ENCODE measurements around the gene RALBP1. TPM values are rescaled to one million over a fixed set of nuclear protein-coding genes. Genes with fewer than 3 reads are reported as not detected.

RALBP1 gene
- total and polyA plus RNA-seq, 2 of the 8 experiments (the other 6 are each of a cell fraction or from before 2014, with no cell fraction given): 40.3 to 67.8 TPM

DNA sequence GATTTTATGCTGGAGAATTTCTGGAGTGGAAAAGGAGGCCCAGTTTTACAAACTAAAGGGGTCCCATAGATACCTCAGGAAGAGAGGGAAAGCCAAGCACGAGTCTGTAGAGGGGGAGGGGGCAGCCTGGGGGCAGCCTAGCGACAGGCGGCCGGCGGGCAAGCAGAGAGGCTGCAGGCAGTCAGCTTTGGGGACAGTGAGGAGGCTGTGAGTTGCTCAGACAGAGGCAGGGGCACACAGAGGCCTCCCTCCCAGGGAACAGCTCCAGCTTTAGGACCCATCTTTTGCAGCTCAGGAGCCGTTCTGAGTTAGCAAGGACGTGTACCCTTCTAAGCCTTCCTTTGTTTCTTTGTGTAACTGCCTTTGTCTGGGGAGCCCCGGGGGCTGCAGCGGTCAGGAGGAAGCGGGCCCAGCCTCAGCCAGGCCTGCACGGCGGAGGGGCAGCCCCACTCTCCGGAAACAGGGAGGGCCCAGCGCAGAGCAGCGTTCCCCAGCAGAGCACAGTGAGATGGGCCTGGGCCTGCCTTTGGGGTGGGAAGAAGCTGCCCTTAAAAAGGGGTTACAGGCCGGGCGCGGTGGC lies 41.1 kb upstream of the RALBP1 start:
- 0 out of 2 replicates have a peak overlapping the region, but pooled peaks have one; percentile 9 for H2BK12ac ChIP-seq (ENCODE audit: low read depth, low read length)
- H3K79me1 ChIP-seq (ENCODE audit: low read depth, low read length): no peaks in the 10 kb centered on the region
- H3K18ac ChIP-seq (ENCODE audit: extremely low read depth, low read length): peak overlapping the region; percentile 60
- no peak for FAIRE-seq
- no peaks in the 10 kb centered on the region for H3K27me3 ChIP-seq (replicated peaks in 1 of 4; ENCODE audit: control insufficient read depth in 3 of 4, extremely low read depth in 1 of 4, insufficient read depth in 3 of 4, low read length in 3 of 4)
- no peaks in the 10 kb centered on the region for H3K36me3 ChIP-seq (ENCODE audit: control insufficient read depth in 2 of 4, insufficient read depth in 4 of 4, low read length in 3 of 4)
- 67% methylated on average over 18 of the region's 18 CpGs; no CpG with 5 or more reads in 1 of the 2 experiments for WGBS, 2 experiments (ENCODE audit: extremely low coverage in 1 of 2, insufficient coverage in 1 of 2, insufficient read length in 1 of 2, insufficient replicate concordance in 2 of 2, low coverage in 1 of 2, low lambda C conversion rate in 2 of 2, missing lambda C conversion rate in 1 of 2)
- H3K56ac ChIP-seq (replicated peaks; ENCODE audit: insufficient read length, low read depth, low read length): no peak overlapping the region
- peaks cover 0 to 11% (median 3%) of the 10 kb centered on the region in 4 experiments; a peak in 5 of 7 replicates for H3K4me1 ChIP-seq (replicated peaks in 1 of 4; ENCODE audit: control insufficient read depth in 3 of 4, insufficient read depth in 4 of 4, low read length in 3 of 4)
- H3K79me2 ChIP-seq (ENCODE audit: control insufficient read depth in 1 of 2, insufficient read depth in 2 of 2, low read length in 2 of 2): no peaks in the 10 kb centered on the region
- no peak overlapping the region for H3K23ac ChIP-seq (ENCODE audit: insufficient read length)
- peak overlapping the region; percentile 72; the same call in 1 of the 2 replicates for H2BK20ac ChIP-seq (ENCODE audit: low read length)
- H2BK15ac ChIP-seq (ENCODE audit: low read length): no peak overlapping the region
- peak overlapping the region; percentile 60; the same call in 1 of the 2 replicates for H4K8ac ChIP-seq (ENCODE audit: extremely low read depth, insufficient read depth, low read length)
- no peaks in the 10 kb centered on the region for H4K20me1 ChIP-seq (replicated peaks in 1 of 2; ENCODE audit: control insufficient read depth in 1 of 2, insufficient read depth in 2 of 2, low read length in 2 of 2)
- no peak overlapping the region for H2BK120ac ChIP-seq (replicated peaks; ENCODE audit: low read depth, low read length)
- ChIA-PET CTCF (ENCODE audit: partially characterized antibody) (interaction anchor here (0.6 to 0.7 kb wide), 2 partner anchors 21 to 42 kb away, joined by 3 read pairs; no protein-coding TSS in a partner anchor), POLR2A (ENCODE audit: partially characterized antibody) (interaction anchor here (0.9 kb wide), 1 partner anchor 185 kb away, joined by 4 read pairs; no protein-coding TSS in a partner anchor)
- peak overlapping the region; percentile 78 for H2BK5ac ChIP-seq (ENCODE audit: low read depth, low read length)
- no peak overlapping the region for H4K5ac ChIP-seq (ENCODE audit: insufficient read length, low read depth, low read length)
- H3K9ac ChIP-seq (replicated peaks in 1 of 4; ENCODE audit: extremely low read depth in 1 of 4, low read depth in 3 of 4, low read length in 3 of 4): no peak overlapping the region
- no peak overlapping the region for H3K27ac ChIP-seq (ENCODE audit: low read depth, low read length)
- H3K23me2 ChIP-seq (ENCODE audit: low read depth, low read length): no peaks in the 10 kb centered on the region
- H3K4me3 ChIP-seq (ENCODE audit: extremely low read depth in 1 of 4, insufficient read depth in 2 of 4, low read depth in 3 of 4, low read length in 4 of 4): no peak overlapping the region
- H3K4ac ChIP-seq (replicated peaks; ENCODE audit: insufficient read length, low read depth, low read length): no peak overlapping the region
- H2AK5ac ChIP-seq (ENCODE audit: low read depth, low read length): no peak overlapping the region
- peak in 1 of 2 experiments; percentile 55 for DNase-seq (ENCODE audit: low read depth in 1 of 2, low spot score in 2 of 2)
- no peak overlapping the region for H4K91ac ChIP-seq (replicated peaks; ENCODE audit: insufficient read length, low read length)
- H3K4me2 ChIP-seq (ENCODE audit: insufficient read depth in 1 of 2, low read depth in 2 of 2, low read length in 2 of 2): peak overlapping the region; percentile 2 to 19; a peak in 2 of 4 replicates
- H3K14ac ChIP-seq (ENCODE audit: insufficient read length): no peak overlapping the region
- peak overlapping the region; percentile 64; the same call in 1 of the 2 replicates for H2AFZ ChIP-seq (ENCODE audit: low read length)
- peaks cover 2 to 6% of the 10 kb centered on the region in 2 experiments; a peak in 2 of 4 replicates for H3K9me3 ChIP-seq (ENCODE audit: insufficient read depth in 2 of 2, low read depth in 1 of 2, low read length in 1 of 2)
- TF ChIP-seq POLR2A (IDR thresholded peaks at IDR 0.05; ENCODE audit: control extremely low read depth in 1 of 2, low read depth in 2 of 2, low read length in 2 of 2) (0 out of 3 replicates have a peak, but pooled peaks of 1 of the 2 experiments have one; percentile 34), TCF12 (IDR thresholded peaks at IDR 0.05; ENCODE audit: low read depth, low read length) (no peak), ZNF274 (IDR thresholded peaks at IDR 0.05; ENCODE audit: borderline replicate concordance, extremely low read depth, low read length) (no peak), MAX (IDR thresholded peaks at IDR 0.05) (peak; percentile 24), SUZ12 (IDR thresholded peaks at IDR 0.05; ENCODE audit: low read length) (no peak), TAF1 (IDR thresholded peaks at IDR 0.05; ENCODE audit: low read depth, low read length) (peak; percentile 28; the same call in 1 of the 2 replicates), SP2 (IDR thresholded peaks at IDR 0.05; ENCODE audit: low read length) (no peak)
- TF ChIP-seq, protein P1, sequence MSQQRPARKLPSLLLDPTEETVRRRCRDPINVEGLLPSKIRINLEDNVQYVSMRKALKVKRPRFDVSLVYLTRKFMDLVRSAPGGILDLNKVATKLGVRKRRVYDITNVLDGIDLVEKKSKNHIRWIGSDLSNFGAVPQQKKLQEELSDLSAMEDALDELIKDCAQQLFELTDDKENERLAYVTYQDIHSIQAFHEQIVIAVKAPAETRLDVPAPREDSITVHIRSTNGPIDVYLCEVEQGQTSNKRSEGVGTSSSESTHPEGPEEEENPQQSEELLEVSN (IDR thresholded peaks at IDR 0.05): peak; percentile 59
- TF ChIP-seq, protein P2, sequence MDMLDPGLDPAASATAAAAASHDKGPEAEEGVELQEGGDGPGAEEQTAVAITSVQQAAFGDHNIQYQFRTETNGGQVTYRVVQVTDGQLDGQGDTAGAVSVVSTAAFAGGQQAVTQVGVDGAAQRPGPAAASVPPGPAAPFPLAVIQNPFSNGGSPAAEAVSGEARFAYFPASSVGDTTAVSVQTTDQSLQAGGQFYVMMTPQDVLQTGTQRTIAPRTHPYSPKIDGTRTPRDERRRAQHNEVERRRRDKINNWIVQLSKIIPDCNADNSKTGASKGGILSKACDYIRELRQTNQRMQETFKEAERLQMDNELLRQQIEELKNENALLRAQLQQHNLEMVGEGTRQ (IDR thresholded peaks at IDR 0.05; ENCODE audit: low read length): no peak

Measured in H1 (cell line).